Lower lobe of right lung (tissue), 2 donors: ENCODE results near the gene HSPA1L. TPM values are rescaled to one million over a fixed set of nuclear protein-coding genes. Genes with fewer than 3 reads are reported as not detected.
"Not testable (repeated sequence)": the region's sequence is repeated elsewhere in the genome, so short reads cannot be mapped to it uniquely, and the experiment has no call there.

Experiments
- ATAC-seq, 2 donors: fragments of 200-7000 bp; cut with Tn5 transposase; one replicate each; pipeline ENCODE4 v1.9.1; 2020 to 2022; ENCODE audit warnings: mild to moderate bottlenecking in 2 of 2, moderate library complexity in 2 of 2
- DNase-seq: peaks from one replicate; pipeline ENCODE4 v3.0.0-alpha.2; 2020
- H3K27ac ChIP-seq: fragments of 200-600 bp; one replicate; pipeline ENCODE4 v1.8.0; 2022
- H3K27me3 ChIP-seq: fragments of 200-600 bp; one replicate; pipeline ENCODE4 v1.8.0; 2022; ENCODE audit warnings: low read depth
- H3K36me3 ChIP-seq: fragments of 200-600 bp; one replicate; pipeline ENCODE4 v1.8.0; 2022; ENCODE audit warnings: mild to moderate bottlenecking
- H3K4me1 ChIP-seq: fragments of 200-600 bp; one replicate; pipeline ENCODE4 v1.8.0; 2022
- H3K4me3 ChIP-seq: fragments of 200-600 bp; one replicate; pipeline ENCODE4 v1.8.0; 2022; ENCODE audit warnings: mild to moderate bottlenecking
- H3K9me3 ChIP-seq: fragments of 200-600 bp; one replicate; pipeline ENCODE4 v1.8.0; 2022
- intact Hi-C: fragments of 100-400 bp; cut with DNase I; formaldehyde crosslinking; loops from one replicate; pipeline ENCODE4 v1.11.0; 2022
- total RNA-seq: library from RNA; stranded (reverse); fragmentation: NEBNext Ultra II Directional; extraction: Animal tissue kit (Norgen Biotek cat#: 25700); gene quantifications from one replicate; pipeline ENCODE4 v1.2.1, GENCODE V29; 2021
- TF ChIP-seq, protein P1 (sequence below): fragments of 200-600 bp; IDR thresholded peaks from one replicate; pipeline ENCODE4 v1.8.0; 2022; ENCODE audit warnings: antibody characterized with exemption, mild to moderate bottlenecking
- donor health status: DM: no; HTN: yes; CAD: no; lungs with severe emphysema.

HSPA1L gene
- total RNA-seq, 1 donor from 2014 or later = 2.5 TPM

DNA sequence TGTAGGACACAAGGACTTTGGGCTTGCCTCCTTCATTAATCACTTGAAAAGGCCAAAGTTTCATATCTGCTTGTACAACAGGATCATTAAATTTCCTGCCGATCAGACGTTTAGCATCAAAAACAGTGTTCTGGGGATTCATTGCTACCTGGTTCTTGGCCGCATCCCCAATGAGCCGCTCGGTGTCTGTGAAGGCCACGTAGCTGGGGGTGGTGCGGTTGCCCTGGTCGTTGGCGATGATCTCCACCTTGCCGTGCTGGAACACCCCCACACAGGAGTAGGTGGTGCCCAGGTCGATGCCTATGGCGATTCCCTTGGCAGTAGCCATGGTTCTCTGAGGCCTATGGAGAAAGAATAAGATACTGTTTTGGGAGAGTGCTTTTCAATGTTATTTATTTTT is 3.4 kb downstream of the HSPA1L start:
- peaks cover 19% of the 10 kb centered on the region for H3K4me1 ChIP-seq
- TF ChIP-seq, protein P1, sequence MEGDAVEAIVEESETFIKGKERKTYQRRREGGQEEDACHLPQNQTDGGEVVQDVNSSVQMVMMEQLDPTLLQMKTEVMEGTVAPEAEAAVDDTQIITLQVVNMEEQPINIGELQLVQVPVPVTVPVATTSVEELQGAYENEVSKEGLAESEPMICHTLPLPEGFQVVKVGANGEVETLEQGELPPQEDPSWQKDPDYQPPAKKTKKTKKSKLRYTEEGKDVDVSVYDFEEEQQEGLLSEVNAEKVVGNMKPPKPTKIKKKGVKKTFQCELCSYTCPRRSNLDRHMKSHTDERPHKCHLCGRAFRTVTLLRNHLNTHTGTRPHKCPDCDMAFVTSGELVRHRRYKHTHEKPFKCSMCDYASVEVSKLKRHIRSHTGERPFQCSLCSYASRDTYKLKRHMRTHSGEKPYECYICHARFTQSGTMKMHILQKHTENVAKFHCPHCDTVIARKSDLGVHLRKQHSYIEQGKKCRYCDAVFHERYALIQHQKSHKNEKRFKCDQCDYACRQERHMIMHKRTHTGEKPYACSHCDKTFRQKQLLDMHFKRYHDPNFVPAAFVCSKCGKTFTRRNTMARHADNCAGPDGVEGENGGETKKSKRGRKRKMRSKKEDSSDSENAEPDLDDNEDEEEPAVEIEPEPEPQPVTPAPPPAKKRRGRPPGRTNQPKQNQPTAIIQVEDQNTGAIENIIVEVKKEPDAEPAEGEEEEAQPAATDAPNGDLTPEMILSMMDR = no peak
- H3K4me3 ChIP-seq = no peak overlapping the region
- intact Hi-C loops = no loop called here
- no peaks in the 10 kb centered on the region for H3K9me3 ChIP-seq
- H3K27me3 ChIP-seq = no peaks in the 10 kb centered on the region
- no peaks in the 10 kb centered on the region for H3K36me3 ChIP-seq
- no peak overlapping the region for H3K27ac ChIP-seq
- ATAC-seq (no peak), DNase-seq (peak; percentile 24)

DNA sequence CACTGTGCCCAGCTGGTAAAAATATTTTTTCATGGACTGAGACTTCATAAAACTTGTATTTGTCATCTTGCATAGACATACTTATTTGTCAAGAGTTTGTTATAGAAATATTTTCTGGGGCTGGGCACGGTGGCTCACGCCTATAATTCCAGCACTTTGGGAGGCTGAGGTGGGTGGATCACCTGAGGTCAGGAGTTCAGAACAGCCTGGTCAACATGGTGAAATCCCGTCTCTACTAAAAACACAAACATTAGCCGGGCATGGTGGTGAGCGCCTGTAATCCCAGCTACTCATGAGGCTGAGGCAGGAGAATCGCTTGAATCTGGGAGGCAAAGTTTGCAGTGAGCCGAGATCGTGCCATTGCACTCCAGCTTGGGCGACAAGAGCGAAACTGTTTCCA is 6.5 kb downstream of the HSPA1L start:
- H3K27ac ChIP-seq, H3K27me3 ChIP-seq, H3K9me3 ChIP-seq, ATAC-seq, intact Hi-C loops, H3K36me3 ChIP-seq, H3K4me3 ChIP-seq: not testable (repeated sequence)
- peak; percentile 11 for DNase-seq
- H3K4me1 ChIP-seq = peaks cover 20% of the 10 kb centered on the region

DNA sequence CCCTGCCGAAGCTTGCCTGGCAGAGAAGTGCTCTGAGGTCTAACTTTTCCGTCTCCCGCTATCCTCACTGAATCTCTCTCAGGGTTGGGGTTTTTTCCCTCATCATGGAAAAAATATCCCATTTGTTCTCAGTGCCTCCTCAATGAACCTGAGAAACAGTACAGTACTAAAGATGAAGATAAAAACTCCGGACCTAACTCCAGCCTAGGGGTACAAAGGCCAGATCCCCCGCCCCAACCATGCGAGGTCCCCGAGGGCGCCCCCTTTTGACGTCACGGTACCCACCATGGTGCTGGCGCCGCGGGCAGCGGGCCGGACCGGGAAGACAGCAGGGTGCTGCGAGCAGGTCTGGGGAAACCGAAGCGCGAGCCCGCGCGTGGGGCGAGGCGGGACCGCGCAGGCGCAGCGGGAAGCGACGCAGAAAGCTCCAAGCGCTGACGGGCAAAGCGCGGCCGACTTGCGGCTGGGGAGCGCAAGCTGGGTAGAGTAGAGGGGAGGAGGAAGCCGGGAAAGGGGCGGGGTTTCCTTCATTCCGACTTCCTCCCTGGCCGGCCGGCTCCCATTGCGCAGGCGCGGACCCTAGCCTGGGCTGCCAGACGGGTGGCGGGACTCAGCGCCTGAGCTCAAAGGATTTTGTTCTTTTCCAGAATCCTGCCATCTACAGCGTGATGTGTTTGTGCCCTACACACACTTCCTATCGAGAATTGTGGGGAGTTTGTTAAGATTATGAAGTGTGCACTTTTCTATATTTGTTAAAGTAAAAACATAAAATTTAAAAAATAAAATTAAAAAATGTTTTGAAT is 8.4 kb downstream of the HSPA1L start, which contains the start of gene LSM2:
TSS of gene LSM2 (minus strand) at position 497 of the 803 bp plus-strand sequence. CDS start at position 288, 209 bp downstream.
- DNase-seq (peak; percentile 99), ATAC-seq (peak; percentile 99)
- Histone ChIP-seq H3K27ac (peak within 1 kb of the TSS; percentile 91), H3K4me3 (peak within 1 kb of the TSS; percentile 66), H3K36me3 (peaks cover 20% of the 10 kb centered on the region), H3K4me1 (peaks cover 14% of the 10 kb centered on the region), H3K9me3 (no peaks in the 10 kb centered on the region), H3K27me3 (no peaks in the 10 kb centered on the region)
- intact Hi-C loops = no loop called here
- TF ChIP-seq, protein P1 = peak; percentile 35

DNA sequence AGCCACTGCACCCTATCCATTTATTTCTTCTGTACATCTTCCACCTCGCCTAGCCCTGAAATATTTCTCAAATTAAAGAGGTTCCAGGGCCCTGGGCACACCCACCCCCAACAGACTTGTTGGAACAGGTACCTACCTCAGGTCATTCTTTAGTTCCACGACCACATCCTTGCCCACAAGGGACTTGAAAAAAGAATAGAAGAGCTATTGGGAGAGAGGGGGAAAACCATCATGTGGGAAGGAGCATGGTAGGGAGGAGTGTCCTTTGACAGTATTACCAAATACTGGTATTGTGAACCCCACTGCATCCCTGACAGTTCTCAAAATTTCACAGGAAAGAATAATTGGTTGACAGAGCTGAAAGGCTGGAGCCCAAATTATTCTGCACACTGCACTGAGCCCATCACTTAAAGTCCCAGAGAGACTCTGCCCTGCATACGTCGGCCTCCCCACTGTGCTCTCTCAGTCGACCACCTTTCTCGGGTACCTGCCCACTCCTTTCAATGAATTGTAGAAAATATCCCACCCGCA is 9.1 kb downstream of the HSPA1L start:
- no peaks in the 10 kb centered on the region for H3K9me3 ChIP-seq
- peak overlapping the region; percentile 66 for H3K4me3 ChIP-seq
- intact Hi-C loops = no loop called here
- TF ChIP-seq, protein P1 = no peak
- peak; percentile 21 for DNase-seq
- ATAC-seq = peak in 1 of 2 donors; percentile 22
- peaks cover 24% of the 10 kb centered on the region for H3K36me3 ChIP-seq
- H3K27ac ChIP-seq = peak overlapping the region; percentile 91
- no peaks in the 10 kb centered on the region for H3K27me3 ChIP-seq
- H3K4me1 ChIP-seq = peaks cover 14% of the 10 kb centered on the region

DNA sequence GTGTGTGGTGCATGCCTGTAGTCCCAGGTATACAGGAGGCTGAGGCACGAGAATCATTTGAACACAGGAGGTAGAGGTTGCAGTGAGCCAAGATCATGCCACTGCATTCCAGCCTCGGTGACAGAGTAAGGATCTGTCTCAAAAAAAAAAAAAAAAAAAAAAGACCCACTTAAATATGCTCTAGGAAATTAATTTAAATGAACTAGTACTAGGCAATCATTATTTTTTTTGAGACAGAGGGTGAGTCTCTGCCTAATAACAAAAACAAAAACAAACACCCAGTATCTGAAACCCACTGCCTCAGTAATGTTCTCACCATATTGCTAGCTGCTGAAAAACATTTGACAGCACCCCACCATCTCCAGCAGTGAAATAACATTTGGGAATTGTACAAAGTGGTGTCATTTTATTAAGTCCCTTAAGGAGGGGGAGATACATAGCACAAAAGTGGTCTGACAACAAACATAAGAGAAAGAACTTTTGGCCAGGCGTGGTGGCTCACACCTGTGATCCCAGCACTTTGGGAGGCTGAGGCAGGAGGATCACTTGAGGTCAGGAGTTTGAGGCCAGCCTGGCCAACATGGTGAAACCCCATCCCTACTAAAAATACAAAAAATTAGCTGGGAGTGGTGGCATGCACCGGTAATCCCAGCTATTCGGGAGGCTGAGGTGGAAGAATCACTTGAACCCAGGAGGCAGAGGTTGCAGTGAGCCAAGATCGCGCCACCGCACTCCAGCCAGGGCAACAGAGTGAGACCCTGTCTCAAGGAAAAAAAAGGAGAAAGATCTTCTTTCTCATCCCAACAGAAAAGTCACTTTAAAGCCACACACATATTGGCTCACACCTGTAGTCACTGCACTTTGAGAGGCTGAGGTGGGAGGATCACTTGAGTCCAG is 13.8 kb downstream of the HSPA1L start:
- H3K4me1 ChIP-seq, intact Hi-C loops, ATAC-seq, H3K9me3 ChIP-seq, H3K27me3 ChIP-seq, H3K27ac ChIP-seq, H3K4me3 ChIP-seq: not testable (repeated sequence)
- H3K36me3 ChIP-seq = peaks cover 29% of the 10 kb centered on the region
- DNase-seq = peak; percentile 15

DNA sequence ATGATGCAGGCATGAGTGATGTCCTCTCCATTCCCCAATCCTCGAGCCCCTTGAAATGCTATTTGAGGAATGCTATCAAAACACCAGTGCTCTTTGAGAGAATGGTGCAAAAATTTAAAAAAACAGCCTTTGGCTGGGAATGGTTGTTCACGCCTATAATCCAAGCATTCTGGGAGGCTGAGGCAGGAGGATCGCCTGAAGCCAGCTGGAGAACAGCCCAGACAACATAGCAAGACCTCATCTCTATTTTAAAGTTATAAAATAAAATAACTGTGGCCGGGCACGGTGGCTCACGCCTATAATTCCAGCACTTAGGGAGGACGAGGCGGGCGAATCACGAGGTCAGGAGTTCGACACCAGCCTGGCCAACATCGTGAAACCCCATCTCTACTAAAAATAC is 15.3 kb downstream of the HSPA1L start:
- H3K36me3 ChIP-seq = peaks cover 29% of the 10 kb centered on the region
- H3K9me3 ChIP-seq = no peaks in the 10 kb centered on the region
- DNase-seq (peak; percentile 29), ATAC-seq (no peak)
- H3K27me3 ChIP-seq = no peaks in the 10 kb centered on the region
- intact Hi-C loops = no loop called here
- peaks cover 9% of the 10 kb centered on the region for H3K4me1 ChIP-seq
- TF ChIP-seq, protein P1 = no peak
- H3K4me3 ChIP-seq = no peak overlapping the region
- no peak overlapping the region for H3K27ac ChIP-seq
